Fibroblast of lung (primary cell): Measurements from ENCODE around the gene SLC22A6. TPM values are rescaled to one million over a fixed set of nuclear protein-coding genes. Genes with fewer than 3 reads are reported as not detected.

Source experiments
- DNase-seq, 2 donors: peaks; one replicate each; pipeline versions ENCODE4 v3.0.0 to v3.0.0-alpha.2; 2010; ENCODE audit warnings: low read depth in 2 of 2
- H2AFZ ChIP-seq: 2 replicates; pipeline ENCODE4 v1.5.1; 2012; ENCODE audit warnings: low read length, control low read depth, inconsistent platforms
- H3K27ac ChIP-seq: 2 replicates; pipeline ENCODE4 v1.5.1; 2011; ENCODE audit warnings: low read length, control low read depth; ENCODE audit not compliant: insufficient read depth
- H3K27me3 ChIP-seq: 2 replicates; pipeline ENCODE4 v1.5.1; 2011; ENCODE audit warnings: mild to moderate bottlenecking, low read length; ENCODE audit not compliant: control insufficient read depth, insufficient read depth
- H3K36me3 ChIP-seq: 2 replicates; pipeline ENCODE4 v1.5.1; 2011; ENCODE audit warnings: low read length; ENCODE audit not compliant: control insufficient read depth, insufficient read depth
- H3K4me1 ChIP-seq: 2 replicates; pipeline ENCODE4 v1.5.1; 2011; ENCODE audit warnings: low read length; ENCODE audit not compliant: control insufficient read depth, insufficient read depth; ENCODE audit errors: extremely low read depth
- H3K4me2 ChIP-seq: 2 replicates; pipeline ENCODE4 v1.5.1; 2011; ENCODE audit warnings: low read length, control low read depth; ENCODE audit not compliant: insufficient read depth; ENCODE audit errors: extremely low read depth
- H3K4me3 ChIP-seq, 4 experiments: fragments of 200-600 bp in 1 of 4; sonication (generic) in 1 of 4; replicated peaks in 1 of 4; 2 replicates each; pipeline ENCODE4 v1.5.1; 2011 to 2016; ENCODE audit warnings: low read length in 4 of 4, low read depth in 3 of 4, mild to moderate bottlenecking in 3 of 4, control low read depth in 2 of 4, inconsistent platforms in 1 of 4, mixed read lengths in 1 of 4; ENCODE audit not compliant: insufficient read depth in 1 of 4; ENCODE audit errors: control extremely low read depth in 1 of 4
- H3K79me2 ChIP-seq: 2 replicates; pipeline ENCODE4 v1.5.1; 2012; ENCODE audit warnings: mild to moderate bottlenecking, low read length, inconsistent platforms; ENCODE audit not compliant: control insufficient read depth, insufficient read depth
- H3K9ac ChIP-seq: 2 replicates; pipeline ENCODE4 v1.5.1; 2011; ENCODE audit warnings: mild to moderate bottlenecking, low read length, control low read depth; ENCODE audit not compliant: insufficient read depth
- H3K9me3 ChIP-seq: 2 replicates; pipeline ENCODE4 v1.5.1; 2012; ENCODE audit warnings: low read depth, low read length; ENCODE audit not compliant: control insufficient read depth, insufficient read depth
- H4K20me1 ChIP-seq: 2 replicates; pipeline ENCODE4 v1.5.1; 2011; ENCODE audit warnings: low read length; ENCODE audit not compliant: control insufficient read depth, insufficient read depth; ENCODE audit errors: extremely low read depth
- EZH2 ChIP-seq: IDR thresholded peaks from 2 replicates; pipeline ENCODE4 v1.5.1; 2012; ENCODE audit warnings: low read length, control low read depth, mild to moderate bottlenecking; ENCODE audit errors: missing control alignments
- polyA plus RNA-seq, 2 donors: library from polyadenylated mRNA; depleted of rRNA in 1 of 2; stranded (reverse) in 1 of 2; unstranded in 1 of 2; fragments of >200 nt; gene quantifications; 2 replicates each; pipeline ENCODE4 v1.2.1, GENCODE V29; 2011 to 2012; ENCODE audit warnings: missing spikeins in 1 of 2
- total RNA-seq: library from RNA; depleted of rRNA; stranded (reverse); fragments of >200 nt; gene quantifications from 2 replicates; pipeline ENCODE4 v1.2.1, GENCODE V29; 2014
- TF ChIP-seq, protein P1 (sequence below), 2 donors: IDR thresholded peaks in 1 of 2; conservative IDR thresholded peaks in 1 of 2; 1 replicate in 1 of 2; 2 replicates in 1 of 2; pipeline ENCODE4 v1.5.1; 2011 to 2012; ENCODE audit warnings: low read length in 2 of 2, control low read depth in 1 of 2, inconsistent platforms in 1 of 2, low read depth in 1 of 2, mild to moderate bottlenecking in 1 of 2

SLC22A6 gene
- total and polyA plus RNA-seq, 2 donors (not counting 1 experiment from before 2014, with no cell fraction given): not detected

DNA sequence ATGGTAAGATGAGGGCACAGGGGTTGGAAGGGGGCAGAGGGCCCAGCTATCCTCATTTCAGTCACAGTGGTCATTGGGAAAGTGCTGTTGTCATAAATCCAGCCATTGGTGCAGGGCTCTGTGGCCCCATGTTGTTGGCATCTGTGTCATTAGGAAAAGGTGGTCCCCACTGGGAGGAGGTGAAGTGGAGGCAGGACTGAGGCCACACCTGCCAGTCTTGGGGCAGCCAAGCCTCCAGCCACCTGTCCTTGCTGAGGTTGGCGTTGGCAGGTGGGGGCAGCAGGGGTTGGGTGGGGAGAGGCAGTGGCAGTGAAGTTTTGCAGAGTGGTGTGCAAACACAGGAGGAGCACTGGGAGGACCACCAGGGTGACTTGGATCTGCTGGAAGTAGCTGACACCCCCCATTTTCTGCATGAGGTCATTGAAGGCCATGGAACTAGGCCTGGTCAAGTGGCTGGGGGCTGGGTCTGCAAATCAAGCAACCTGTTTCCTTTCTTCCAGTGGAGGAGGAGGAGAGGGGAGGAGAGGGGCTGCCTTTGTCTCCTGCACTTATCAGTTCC lies 25.3 kb downstream of the SLC22A6 start:
- Histone ChIP-seq H3K9ac (no peak overlapping the region), H3K9me3 (no peaks in the 10 kb centered on the region), H3K36me3 (no peaks in the 10 kb centered on the region), H3K4me2 (no peak overlapping the region), H3K27ac (no peak overlapping the region), H2AFZ (no peak overlapping the region), H3K4me3 (no peak overlapping the region), H3K79me2 (no peaks in the 10 kb centered on the region), H3K4me1 (no peaks in the 10 kb centered on the region), H3K27me3 (no peaks in the 10 kb centered on the region), H4K20me1 (no peaks in the 10 kb centered on the region)
- TF ChIP-seq EZH2: no peak
- TF ChIP-seq, protein P1, sequence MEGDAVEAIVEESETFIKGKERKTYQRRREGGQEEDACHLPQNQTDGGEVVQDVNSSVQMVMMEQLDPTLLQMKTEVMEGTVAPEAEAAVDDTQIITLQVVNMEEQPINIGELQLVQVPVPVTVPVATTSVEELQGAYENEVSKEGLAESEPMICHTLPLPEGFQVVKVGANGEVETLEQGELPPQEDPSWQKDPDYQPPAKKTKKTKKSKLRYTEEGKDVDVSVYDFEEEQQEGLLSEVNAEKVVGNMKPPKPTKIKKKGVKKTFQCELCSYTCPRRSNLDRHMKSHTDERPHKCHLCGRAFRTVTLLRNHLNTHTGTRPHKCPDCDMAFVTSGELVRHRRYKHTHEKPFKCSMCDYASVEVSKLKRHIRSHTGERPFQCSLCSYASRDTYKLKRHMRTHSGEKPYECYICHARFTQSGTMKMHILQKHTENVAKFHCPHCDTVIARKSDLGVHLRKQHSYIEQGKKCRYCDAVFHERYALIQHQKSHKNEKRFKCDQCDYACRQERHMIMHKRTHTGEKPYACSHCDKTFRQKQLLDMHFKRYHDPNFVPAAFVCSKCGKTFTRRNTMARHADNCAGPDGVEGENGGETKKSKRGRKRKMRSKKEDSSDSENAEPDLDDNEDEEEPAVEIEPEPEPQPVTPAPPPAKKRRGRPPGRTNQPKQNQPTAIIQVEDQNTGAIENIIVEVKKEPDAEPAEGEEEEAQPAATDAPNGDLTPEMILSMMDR (conservative IDR thresholded peaks at IDR 0.05 in 1 of 2, IDR thresholded peaks at IDR 0.05 in 1 of 2; ENCODE audit: low read depth in 1 of 2, low read length in 2 of 2): no peak
- no peak for DNase-seq

DNA sequence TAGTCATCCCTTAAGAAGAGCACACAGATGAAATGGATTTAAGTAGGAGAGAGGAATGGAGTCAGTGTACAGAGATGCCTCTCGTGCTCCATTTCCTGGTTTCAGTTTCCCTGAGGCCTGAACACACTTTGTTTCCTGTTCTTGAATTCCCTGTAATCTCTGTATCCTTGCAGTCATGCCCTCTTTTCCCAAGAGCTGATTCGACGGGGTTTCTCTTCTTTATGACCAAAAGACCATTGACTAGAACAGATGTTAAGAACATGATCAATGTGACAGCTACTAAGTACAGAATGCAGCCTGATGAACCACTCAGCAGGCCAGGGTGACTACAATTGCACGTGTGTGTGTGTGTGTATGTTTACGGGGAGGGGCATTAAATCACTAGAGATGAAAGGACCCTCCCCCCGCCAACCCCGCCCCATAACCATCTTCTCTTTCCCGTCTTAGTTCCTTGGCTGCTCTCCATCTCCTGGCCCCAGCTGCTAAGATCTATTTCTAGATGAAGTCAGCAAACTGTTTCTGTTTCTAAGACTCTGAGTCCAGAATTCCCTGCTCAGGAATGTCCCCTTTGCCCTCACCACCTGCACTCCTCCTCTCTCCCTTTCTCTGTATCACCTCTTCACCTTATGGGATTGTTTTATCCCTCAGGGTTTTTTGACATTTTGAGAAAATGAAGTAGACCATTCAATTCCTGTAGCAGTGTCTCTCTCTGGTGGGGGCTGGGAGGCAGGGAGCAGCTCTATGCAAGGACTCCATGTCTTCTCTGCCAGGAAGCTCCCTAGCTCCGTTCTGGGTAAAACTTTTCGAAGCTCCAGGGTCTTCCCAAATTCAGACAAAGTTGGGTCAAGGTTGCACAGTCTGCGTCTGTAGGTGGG lies 26.0 kb downstream of the SLC22A6 start:
- Histone ChIP-seq H3K27ac (no peak overlapping the region), H4K20me1 (no peaks in the 10 kb centered on the region), H3K4me3 (no peak overlapping the region), H2AFZ (no peak overlapping the region), H3K9ac (no peak overlapping the region), H3K4me2 (no peak overlapping the region), H3K9me3 (no peaks in the 10 kb centered on the region), H3K4me1 (no peaks in the 10 kb centered on the region), H3K27me3 (no peaks in the 10 kb centered on the region), H3K79me2 (no peaks in the 10 kb centered on the region), H3K36me3 (no peaks in the 10 kb centered on the region)
- TF ChIP-seq, protein P1 (conservative IDR thresholded peaks at IDR 0.05 in 1 of 2, IDR thresholded peaks at IDR 0.05 in 1 of 2; ENCODE audit: low read depth in 1 of 2, low read length in 2 of 2): no peak
- TF ChIP-seq EZH2: no peak
- peak in 1 of 2 donors; percentile 43 for DNase-seq

DNA sequence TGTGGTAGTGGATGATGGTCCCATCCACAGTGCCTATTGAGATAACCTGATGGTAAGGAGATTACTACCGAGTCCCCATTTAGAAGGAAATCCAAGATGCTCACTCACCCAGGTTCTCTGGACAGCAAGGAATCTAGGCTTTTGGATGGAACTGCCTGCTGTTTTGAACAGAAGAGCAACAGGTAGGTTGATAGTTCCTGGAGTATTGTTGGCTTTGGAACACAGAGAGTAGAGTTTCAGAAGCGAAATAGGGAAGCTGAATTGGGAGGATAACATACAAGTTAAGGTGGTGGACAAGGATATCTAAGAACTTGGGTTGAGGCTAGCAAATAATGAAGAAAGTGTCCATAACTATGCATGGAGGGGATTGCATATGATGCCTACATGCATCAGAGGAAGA lies 27.6 kb downstream of the SLC22A6 start:
- Histone ChIP-seq H4K20me1 (no peaks in the 10 kb centered on the region), H3K4me3 (no peak overlapping the region), H2AFZ (no peak overlapping the region), H3K79me2 (no peaks in the 10 kb centered on the region), H3K36me3 (no peaks in the 10 kb centered on the region), H3K27me3 (no peaks in the 10 kb centered on the region), H3K27ac (no peak overlapping the region), H3K4me1 (no peaks in the 10 kb centered on the region), H3K9ac (no peak overlapping the region), H3K9me3 (no peaks in the 10 kb centered on the region), H3K4me2 (no peak overlapping the region)
- DNase-seq: no peak
- TF ChIP-seq, protein P1 (conservative IDR thresholded peaks at IDR 0.05 in 1 of 2, IDR thresholded peaks at IDR 0.05 in 1 of 2; ENCODE audit: low read depth in 1 of 2, low read length in 2 of 2): no peak
- no peak for TF ChIP-seq EZH2
